ENCODE measurements around the gene OTOG. TPM values are rescaled to one million over a fixed set of nuclear protein-coding genes. Genes with fewer than 3 reads are reported as not detected.

OTOG gene
- total RNA-seq, 1 donor from 2014 or later, result not detected

DNA sequence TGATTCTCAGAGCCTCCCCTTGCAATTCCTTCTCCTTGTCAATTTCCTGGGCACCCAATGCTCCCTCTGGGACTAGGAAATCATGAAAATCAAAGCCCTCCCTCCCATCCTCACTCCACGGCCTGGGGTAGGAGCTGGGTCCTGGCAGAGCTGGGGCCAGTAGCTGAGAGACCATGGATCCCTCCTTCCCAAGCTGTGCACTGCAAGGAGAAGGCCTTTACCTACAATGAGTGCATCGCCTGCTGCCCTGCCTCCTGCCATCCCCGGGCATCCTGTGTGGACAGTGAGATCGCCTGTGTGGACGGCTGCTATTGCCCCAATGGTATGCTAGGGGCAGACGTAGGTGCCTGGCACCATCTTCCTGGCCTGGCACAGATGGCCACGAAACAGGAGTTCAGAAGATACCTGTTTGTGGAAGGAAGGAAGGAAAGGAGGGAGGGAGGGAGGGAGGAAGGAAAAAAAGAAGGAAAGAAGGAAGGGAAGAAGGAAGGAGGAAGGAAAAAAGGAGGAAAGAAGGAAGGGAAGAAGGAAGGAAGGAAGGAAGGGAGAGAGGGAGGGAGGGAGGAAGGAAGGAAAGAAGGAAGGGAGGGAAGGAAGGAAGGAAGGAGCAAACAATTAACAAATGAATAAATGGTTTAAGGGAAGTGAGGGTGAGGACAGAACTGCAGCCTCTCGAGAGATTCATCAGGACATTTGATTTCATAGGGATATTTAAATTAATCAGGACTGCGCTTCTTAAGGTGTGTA lies 12.5 kb downstream of the OTOG start:
- no peak for DNase-seq (ENCODE audit: extremely low read depth, low read depth, low spot score)

GRCh38 chr11:17560281-17561110 lies 13.4 kb downstream of the OTOG start:
- DNase-seq (ENCODE audit: extremely low read depth, low read depth, low spot score), result no peak

DNA sequence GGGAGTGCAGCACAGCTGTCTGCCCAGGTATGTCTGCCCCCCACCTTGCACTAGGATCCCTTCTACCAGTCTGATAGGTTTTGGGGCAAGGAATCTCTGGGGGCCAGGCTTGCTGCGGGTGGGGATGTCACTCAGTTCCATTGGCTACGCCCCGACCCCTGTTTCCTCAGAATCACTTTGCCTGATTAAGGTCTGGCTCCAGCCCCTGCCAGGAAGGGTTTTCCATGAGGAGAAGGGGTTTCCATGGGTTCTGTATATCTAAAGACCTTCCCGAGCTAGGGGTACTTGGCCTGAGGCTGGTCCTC lies 14.0 kb downstream of the OTOG start:
- no peak for DNase-seq (ENCODE audit: extremely low read depth, low read depth, low spot score)

GRCh38 chr11:17561526-17561925 lies 14.5 kb downstream of the OTOG start:
- no peak for DNase-seq (ENCODE audit: extremely low read depth, low read depth, low spot score)

DNA sequence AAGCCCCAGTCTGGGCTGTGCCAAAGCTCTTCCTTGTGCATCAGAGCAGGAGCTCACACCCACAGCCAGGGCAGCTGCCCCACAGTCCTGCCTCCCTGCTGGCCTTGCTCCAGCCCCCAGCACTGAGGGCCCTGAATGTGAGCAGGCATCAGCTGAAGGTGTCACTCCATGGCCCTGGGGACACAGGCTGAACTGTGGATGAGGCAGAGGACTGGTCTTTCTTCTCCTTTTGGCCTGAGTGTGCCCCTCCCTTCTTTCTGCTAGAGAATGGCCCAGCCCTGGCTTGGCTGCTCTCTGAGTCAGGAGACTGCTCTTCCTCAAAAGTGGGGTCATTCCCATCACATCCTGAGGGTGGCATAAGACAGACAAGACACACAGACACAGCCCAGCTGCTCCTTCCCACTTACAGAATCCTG lies 16.2 kb downstream of the OTOG start:
- no peak for DNase-seq (ENCODE audit: extremely low read depth, low read depth, low spot score)

GRCh38 chr11:17563961-17564686 lies 17.1 kb downstream of the OTOG start:
- no peak for DNase-seq (ENCODE audit: extremely low read depth, low read depth, low spot score)

- no peak for DNase-seq (ENCODE audit: extremely low read depth, low read depth, low spot score)
These were observed 17.6 kb downstream of the OTOG start for GRCh38 chr11:17564687-17565042.

- DNase-seq (ENCODE audit: extremely low read depth, low read depth, low spot score), result no peak
These were observed 21.9 kb downstream of the OTOG start for GRCh38 chr11:17568944-17569343.

DNA sequence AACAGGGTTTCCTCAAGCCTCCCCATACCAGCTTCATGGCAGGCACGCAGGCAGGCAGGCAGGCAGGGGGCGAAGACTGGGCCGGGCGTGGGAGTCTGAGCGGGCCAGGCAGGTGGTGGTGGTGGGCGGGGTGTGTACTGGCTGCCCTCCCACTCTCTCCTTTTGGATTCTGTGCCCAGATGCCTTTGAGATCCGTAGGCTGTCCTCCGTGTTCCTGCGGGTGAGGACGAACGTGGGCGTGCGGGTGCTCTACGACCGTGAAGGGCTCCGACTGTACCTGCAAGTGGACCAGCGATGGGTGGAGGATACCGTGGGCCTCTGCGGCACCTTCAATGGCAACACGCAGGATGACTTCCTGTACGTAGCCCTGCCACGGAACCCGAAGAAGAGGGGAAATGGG lies 23.0 kb downstream of the OTOG start:
- DNase-seq (ENCODE audit: extremely low read depth, low read depth, low spot score), result no peak

DNA sequence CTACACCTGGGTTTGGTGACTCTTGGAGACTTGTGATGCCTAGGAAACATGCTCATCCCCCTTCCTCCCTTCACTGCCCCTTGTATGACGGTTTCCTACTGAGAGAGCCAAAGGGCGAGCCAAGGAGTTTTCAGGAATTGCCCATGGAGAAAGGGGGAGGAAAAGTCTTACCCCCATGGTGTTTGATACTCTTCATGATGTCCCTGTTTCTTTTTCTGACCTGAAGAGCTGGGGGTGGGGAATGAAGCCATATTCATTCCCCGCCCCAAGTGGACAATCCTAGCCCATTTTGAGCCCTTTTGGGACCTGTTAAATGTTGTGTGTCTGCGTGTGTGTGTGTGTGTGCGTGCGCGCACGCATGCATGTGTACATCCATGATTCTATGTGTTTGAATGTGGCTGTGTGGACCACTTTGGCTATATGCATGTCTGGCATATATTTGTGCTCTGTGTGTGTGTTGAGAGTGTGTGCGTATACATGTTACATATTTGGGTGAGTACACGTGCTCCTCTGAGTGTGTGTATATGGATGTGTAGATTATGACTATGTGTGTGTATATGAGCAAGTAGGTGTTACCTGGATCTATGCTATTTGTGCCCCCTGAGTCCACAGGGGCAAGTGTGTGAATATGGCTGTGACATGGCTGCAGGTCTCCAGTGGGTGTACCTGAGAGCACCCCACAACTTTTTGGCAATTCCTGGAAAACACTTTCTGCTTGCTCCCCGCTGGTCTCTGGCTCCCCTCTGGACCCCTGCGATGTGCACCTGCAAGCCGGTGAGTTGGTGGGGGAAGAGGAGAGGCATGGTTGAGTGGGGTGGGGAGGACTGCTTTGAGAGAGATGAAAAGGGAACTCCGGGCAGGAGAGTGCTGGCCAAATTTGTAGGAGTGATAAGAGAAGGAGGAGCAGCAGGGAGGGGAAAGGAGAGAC lies 24.6 kb downstream of the OTOG start:
- no peak for DNase-seq (ENCODE audit: extremely low read depth, low read depth, low spot score)

DNA sequence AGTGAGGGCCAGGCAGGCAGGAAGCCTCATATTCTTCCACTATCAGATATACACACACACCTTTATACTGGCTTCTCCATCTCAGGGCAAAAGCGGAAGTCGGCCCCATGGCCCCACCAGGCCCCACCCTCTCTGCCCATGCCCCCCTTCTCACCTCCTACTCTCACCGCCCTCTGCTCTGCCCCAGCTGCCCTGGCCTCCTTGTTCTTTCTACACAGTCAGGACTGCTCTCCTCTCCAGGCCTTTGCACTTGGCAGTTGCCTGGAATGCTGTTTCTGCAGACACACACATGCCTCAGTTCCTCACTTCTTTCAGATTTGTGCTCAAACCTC lies 25.3 kb downstream of the OTOG start:
- DNase-seq (ENCODE audit: extremely low read depth, low read depth, low spot score), result no peak

DNA sequence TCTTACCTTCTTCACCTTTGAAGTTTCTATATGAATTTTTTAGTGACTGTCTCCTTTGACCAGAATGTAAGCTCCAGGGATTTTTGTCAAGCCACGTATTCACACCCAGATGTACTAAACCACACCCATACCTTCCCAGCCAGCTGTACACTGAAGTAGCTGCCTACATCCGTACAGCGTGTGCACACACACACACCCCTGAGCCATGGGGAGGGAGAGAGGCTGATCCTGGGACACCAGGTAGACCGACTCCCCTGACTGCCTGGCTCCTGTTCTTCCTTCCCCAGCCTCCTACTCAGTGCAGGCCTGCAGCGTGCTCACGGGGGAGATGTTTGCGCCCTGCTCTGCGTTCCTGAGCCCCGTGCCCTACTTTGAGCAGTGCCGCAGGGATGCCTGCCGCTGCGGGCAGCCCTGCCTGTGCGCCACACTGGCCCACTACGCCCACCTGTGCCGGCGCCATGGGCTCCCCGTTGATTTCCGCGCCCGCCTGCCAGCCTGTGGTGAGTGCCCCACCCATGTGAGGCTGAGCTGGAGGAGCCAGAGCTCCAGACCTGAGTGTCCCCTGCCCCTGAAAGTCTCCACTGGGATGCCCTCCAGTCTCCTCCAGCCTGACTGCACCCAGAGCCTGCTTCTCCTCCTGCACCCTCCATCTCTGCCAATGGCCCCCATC lies 25.9 kb downstream of the OTOG start:
- no peak for DNase-seq (ENCODE audit: extremely low read depth, low read depth, low spot score)

- no peak for DNase-seq (ENCODE audit: extremely low read depth, low read depth, low spot score)
These were observed 26.5 kb downstream of the OTOG start for GRCh38 chr11:17573526-17573925.

GRCh38 chr11:17574141-17575091 lies 27.4 kb downstream of the OTOG start:
- no peak for DNase-seq (ENCODE audit: extremely low read depth, low read depth, low spot score)

- DNase-seq (ENCODE audit: extremely low read depth, low read depth, low spot score), result no peak
These were observed 28.7 kb downstream of the OTOG start for GRCh38 chr11:17575431-17576425.

- DNase-seq (ENCODE audit: extremely low read depth, low read depth, low spot score), result no peak
These were observed 31.2 kb downstream of the OTOG start for GRCh38 chr11:17578296-17578695.

- DNase-seq (ENCODE audit: extremely low read depth, low read depth, low spot score), result no peak
These were observed 31.9 kb downstream of the OTOG start for GRCh38 chr11:17578958-17579357.

DNA sequence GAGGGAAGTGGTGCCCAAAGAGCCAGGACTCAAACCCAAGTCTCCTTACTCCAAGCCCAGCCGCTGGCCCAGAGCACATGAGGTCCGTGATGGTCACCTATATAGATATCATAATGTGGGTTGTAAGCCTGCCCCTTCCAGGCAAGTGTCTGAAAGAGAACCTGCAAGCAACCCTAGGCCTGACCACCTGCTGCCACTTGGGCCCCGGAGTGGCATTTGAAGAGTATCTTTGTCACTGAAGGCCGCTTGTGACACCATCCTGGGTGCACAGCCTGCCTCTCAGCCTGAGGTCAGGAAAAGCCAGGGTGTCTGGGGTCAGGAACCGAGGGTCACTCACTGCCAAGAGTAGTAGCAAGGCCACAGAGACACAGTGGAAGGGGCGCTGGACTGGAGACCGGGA lies 32.4 kb downstream of the OTOG start:
- DNase-seq (ENCODE audit: extremely low read depth, low read depth, low spot score), result no peak

All from glomerular endothelial cell (primary cell).